Right hindlimb (tissue), 1 donor: ENCODE results near the gene NFE2L3.
"Not testable (repeated sequence)": the region's sequence is repeated elsewhere in the genome, so short reads cannot be mapped to it uniquely, and the experiment has no call there.

Experiments
- DNase-seq: peaks from one replicate; pipeline ENCODE4 v3.0.0-alpha.2; 2018

The NFE2L3 gene, protein sequence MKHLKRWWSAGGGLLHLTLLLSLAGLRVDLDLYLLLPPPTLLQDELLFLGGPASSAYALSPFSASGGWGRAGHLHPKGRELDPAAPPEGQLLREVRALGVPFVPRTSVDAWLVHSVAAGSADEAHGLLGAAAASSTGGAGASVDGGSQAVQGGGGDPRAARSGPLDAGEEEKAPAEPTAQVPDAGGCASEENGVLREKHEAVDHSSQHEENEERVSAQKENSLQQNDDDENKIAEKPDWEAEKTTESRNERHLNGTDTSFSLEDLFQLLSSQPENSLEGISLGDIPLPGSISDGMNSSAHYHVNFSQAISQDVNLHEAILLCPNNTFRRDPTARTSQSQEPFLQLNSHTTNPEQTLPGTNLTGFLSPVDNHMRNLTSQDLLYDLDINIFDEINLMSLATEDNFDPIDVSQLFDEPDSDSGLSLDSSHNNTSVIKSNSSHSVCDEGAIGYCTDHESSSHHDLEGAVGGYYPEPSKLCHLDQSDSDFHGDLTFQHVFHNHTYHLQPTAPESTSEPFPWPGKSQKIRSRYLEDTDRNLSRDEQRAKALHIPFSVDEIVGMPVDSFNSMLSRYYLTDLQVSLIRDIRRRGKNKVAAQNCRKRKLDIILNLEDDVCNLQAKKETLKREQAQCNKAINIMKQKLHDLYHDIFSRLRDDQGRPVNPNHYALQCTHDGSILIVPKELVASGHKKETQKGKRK

DNA sequence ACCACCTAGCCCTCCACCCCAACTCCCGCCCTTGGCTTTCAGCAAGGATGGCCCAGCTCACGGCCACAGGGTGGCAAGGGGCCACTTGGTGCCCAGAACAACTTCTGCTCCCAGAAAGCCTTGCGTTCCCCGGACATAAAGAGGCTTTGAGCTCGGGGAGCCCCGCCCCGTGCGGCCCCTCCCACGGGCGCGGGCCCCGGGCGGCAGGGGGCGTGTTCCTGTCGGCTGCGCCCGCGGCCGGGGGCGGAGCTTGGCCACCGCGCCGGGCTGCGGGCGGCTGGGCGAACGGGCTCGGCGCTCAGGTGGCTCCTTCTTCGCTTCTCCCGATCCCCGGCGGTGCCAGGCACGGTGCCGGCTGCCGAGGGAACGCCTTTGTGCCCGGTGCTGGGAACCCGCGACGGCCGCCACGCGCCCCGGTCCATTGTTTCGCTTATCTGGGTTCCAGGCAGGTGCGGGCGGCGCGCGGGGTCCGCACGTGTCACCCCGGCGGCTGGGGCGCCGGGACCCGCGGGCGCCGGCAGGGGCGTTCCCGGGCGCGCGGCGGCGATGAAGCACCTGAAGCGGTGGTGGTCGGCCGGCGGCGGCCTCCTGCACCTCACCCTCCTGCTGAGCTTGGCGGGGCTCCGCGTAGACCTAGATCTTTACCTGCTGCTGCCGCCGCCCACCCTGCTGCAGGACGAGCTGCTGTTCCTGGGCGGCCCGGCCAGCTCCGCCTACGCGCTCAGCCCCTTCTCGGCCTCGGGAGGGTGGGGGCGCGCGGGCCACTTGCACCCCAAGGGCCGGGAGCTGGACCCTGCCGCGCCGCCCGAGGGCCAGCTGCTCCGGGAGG, at the start of gene NFE2L3:
Gene NFE2L3 (plus strand): TSS at position 246 of the 829 bp plus-strand sequence. CDS start 301 bp downstream, at position 547.
- DNase-seq: peak; percentile 63

DNA sequence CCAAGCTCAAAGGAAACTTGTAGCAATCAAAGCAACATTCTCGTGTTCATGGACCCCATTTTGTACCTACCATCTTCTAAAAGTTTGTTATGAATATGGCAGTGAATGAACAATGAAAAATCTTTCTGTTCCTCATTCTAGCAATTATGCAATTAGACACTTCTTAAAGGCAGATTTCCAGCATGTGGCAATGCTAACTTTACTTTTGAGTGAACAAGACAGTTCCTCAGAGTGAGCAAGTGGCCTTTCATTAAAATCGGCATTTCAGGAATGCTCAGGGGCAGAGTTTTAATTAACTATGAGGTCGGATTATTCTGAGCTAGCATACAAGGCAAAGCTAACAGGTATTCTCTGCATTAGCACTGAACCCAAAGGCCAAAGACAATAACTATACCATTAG, 48.4 kb upstream of the NFE2L3 start:
- DNase-seq: no peak

DNA sequence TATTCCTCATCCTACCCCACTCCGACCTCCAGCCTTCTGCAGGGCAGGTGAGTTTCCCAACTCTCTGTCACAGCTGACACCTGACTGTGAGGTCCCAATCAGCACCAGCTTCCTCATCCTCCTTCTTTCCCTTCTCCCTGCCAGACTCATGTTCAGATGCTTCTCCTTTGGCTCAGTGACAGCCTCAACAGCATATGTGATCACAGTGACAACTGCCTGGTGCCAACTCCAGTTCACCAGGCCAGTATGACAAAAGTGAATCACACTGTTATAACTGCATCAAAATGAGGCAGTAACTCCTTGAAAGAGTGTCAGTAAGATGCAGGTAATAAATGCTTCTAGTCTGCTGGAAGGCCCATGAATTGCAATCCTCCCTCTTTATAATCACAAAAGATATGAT, 46.8 kb upstream of the NFE2L3 start:
- no peak for DNase-seq

DNA sequence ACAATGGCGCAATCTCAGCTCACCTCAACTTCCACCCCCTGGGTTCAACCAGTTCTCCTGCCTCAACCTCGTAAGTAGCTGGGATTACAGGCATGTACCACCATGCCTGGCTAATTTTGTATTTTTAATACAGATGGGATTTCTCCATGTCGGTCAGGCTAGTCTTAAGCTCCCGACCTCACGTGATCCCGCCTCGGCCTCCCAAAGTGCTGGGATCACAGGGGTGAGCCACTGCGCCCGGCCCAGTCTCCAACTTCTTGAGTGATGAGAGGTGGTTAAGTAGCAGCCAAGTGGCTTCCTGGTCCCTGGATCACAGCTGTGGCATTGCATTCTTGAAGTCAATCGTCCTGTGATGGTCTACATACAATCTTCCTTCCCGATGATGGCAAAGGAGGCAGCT, 46.1 kb upstream of the NFE2L3 start:
- no peak for DNase-seq

DNA sequence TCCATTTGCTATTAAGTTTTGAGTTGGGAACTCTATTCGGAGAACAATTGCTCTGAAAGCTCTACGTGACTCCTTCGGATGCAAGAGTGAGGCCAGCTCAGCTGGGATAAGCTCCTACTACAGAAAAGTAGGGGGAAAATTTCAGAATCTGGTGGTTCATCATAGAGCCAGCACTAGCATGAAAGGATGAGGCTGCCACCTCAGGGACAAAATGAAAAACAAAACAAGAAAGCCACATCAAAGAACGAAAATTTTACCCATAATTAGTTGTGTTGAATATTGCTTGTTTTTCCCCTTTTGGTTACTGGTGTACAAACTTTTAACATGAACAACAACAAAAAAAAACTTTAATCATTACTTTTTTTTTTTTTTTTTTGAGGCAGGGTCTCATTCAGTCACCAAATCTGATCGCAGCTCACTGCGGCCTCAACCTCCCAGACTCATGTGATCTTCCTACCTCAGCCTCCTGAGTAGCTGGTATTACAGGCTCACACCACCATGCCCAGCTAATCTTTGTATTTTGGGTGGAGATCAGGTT, 39.7 kb upstream of the NFE2L3 start:
- no peak for DNase-seq

DNA sequence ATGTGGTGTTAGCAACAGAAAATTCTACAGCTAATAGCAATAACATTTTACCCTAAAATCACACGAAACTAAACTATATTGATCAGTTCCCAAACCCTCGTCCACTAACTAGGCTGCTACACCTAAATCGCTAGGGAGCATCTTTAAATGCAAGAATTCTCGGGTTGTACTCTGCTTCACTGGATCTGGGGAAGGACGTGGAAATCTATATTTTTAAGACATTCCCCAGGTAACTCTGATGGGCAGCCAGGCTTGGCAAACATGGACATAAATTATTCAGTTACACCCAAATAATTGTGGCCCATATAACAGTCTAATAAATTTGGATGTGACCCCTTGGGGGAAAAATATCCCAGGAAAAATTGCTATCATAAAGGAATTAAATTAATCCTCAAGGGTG, 36.3 kb upstream of the NFE2L3 start:
- DNase-seq: no peak

DNA sequence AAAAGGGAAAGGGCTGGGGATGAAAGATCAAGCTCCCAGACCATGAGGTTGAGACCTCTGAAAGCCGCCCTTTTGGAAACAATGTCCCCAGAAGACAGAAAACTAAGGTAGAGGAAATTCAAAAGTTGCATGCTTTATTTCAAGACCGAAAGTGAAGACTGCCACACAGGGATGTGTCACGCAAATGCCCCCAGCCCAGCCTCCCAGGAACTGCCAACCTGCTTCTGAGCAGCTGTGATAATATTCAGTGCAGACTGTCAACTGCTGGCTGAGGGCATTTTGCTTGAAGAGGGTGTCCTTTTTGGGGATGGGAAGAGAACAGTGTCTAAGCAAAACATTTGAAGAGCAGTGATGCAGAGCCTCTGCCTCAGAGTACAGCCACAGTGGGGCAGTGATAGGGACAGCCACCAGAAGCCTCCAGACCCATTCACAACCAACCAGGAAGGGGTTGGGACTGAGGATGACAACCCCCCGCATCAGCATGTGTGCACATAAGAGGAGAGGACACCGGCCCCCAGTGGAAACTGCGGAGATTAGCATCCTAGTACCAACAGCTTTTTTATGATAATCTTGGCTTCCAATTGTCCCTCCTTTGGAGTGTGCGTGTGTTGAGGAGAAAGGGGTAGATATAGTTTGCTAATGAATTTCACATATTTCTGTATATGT, 34.7 kb upstream of the NFE2L3 start:
- DNase-seq: no peak

DNA sequence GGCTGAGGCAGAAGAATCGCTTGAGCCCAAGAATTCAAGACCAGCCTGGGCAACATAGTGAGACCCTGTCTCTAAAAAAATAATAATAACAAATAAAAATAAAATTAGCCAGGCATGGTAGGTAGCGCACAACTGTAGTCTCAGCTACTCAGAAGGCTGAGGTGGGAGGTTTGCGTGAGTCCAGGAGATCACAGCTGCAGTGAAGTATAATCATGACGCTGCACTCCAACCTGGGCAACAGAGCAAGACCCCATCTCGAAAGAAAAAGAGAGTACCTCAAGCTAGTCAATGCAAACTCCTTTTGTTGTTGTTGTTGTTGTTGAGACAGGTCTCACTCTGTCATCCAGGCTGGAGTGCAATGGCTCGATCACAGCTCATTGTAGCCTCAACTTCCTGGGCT, 34.0 kb upstream of the NFE2L3 start:
- no peak for DNase-seq

DNA sequence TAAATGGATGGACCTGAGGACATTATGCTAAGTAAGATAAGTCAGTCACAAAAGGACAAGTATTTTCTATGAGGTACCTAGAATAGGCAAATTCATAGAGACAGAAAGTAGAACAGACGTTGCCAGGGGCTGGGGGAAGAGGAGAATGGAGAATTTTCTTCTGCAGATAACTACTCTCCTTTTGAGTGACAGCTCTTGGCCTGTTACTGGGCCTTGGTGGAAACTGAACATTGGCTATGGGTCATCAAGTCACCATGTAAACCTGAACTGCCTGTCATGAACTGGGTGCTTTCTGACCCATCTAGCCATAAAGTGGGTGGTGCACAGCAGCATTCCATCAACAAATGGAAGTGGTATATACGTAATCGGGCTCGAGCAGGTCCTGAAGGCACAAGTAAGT, 29.3 kb upstream of the NFE2L3 start:
- no peak for DNase-seq

DNA sequence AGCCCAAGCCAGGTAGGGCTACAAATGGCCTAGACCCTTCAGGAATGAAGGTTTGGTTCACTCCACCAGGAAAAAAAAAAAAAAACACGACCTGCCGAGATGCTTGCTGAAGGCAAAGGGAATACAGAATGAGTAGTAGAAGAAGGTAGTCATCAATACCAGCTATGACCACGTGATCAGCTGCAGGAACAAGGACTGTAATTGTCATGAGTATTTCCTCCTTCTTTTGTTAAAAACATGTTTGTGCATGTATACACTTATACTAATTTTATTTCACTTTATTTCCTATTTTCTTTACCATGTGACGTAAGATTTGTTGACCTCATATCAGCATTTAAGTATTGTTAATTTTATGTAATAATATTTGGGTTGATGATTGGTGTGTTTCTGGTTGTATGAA, 27.2 kb upstream of the NFE2L3 start:
- DNase-seq: not testable (repeated sequence)

DNA sequence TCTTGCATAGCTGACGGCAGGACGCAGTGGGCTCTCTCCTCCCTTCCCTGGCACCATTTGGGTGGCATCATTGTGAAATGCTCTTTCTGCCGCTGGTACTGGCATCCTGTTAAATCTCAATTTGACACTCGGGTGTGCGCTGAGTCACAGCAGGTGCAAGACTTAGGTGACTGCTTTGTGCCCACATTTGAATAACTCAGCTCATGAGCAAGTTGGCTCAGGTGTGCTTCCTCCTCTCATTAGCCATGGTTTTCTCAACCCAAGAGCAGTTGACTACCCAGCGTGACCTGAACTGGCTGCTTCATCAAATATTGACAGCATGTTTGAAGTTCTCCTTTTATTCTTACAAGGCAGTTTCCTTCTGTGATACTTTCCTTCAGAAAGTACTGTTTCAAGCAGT, 24.6 kb upstream of the NFE2L3 start:
- DNase-seq: no peak

DNA sequence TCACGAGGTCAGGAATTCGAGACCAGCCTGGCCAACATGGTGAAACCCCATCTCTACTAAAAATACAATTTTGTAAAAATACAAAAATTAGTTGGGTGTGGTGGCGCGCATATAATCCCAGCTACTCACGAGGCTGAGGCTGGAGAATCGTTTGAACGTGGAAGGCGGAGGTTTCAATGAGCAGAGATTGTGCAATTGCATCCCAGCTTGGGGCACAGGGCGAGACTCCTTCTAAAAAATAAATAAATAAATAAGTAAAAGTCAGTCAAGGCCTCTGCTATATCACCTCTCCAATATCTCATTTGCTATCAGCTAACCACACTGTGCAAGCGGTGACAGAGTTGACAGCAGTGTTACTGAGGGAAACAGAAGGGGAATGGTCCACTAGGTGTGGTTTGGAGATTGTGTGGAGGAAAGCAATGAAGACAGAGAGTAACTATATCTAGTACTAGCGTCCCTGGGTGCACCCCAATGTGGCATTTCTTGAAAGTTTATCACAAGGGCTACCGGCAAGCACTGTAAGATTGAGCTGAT, 20.9 kb upstream of the NFE2L3 start:
- DNase-seq: no peak

DNA sequence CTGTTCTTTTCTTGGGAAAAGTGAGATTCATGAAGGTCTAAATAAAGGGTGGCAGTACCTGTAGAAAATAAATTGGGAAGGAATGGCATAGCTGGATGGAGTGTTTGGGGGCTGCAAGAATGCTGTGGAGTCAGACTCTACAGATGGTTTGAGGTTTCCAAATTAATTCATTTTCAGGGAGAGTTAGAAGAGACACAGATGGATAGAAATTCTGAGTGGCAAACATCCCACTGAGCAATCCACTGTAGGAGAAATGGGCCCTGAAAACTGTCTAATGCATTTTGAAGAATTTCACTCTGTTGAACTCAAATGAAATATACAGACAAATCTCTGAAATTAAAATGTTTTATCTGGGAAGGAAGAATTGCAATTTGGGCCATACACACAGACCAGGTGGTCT, 16.9 kb upstream of the NFE2L3 start:
- DNase-seq: no peak

DNA sequence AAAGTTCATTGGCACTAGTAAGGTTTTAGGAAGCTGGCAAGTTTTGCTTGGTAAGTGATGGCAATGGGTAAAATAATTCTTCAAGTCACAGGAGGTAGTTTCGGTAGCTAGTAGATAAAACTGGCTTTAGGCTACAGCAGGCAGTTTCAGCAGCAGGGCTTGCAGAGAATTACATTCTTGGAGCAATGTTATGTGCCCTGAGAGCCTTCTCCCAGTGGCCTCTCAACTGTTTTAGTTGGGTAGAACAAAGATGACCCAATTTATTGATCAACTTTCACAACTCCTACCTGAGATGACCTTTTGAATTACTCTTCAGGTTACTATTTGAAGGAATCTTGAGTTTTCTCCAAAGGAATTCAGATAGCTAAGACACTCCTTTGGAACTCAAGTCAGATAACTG, 16.4 kb upstream of the NFE2L3 start:
- no peak for DNase-seq

DNA sequence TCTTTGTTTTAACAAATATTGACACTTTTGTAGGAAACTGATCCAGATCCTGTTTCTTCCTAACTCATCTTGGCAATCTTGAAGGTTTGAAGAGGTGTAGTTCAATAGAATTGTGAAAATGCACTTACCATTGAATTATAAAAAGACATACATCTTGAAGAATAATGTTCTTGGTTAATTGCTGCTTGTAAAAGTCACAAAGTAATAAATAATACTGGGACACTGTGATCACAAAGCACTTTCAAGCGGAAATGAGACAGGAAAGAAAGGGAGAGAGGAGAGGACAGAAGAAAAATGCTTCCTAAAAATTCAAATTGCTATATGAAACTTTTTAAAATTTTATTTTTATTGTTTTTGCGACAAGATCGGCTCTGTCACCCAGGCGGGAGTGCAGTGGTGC, 15.2 kb upstream of the NFE2L3 start:
- no peak for DNase-seq

DNA sequence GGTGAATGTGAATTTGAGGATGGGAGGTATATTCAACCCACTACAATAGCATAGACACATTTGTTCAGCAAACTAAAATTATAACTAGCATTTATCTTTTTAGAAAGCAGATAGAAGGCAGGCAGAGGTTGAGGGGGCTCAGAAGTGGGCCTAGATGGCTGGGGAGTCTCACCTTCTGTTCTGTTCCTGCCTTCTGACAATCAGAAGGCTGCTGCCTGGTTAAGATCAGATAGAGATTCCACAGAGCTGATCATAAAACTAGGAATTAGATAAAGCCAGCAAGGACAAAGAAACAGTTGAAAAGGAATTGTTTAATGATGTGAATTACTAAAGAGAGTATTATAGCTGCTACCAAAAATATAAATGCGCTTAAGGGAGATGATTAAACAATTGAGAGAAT, 11.6 kb upstream of the NFE2L3 start:
- DNase-seq: no peak

DNA sequence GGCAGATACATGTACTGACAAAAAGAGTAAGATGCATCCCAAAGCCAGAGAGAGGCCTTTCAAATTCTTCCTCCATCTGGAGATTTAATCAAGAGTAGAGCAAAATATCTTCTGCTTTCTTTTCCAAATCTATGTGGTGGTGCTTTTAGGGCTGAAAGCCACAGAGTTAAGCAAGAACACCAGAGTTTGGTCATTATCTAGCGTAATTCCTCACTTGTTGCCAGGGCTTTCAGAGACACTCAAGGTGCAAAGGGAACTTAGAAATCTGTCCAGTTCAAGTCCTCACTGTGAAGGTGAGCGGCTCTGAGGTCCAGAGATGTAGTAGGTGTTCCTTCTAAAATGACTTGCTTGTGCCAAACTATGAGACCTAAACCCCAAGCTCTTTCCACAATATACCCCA, 10.9 kb upstream of the NFE2L3 start:
- DNase-seq: no peak

DNA sequence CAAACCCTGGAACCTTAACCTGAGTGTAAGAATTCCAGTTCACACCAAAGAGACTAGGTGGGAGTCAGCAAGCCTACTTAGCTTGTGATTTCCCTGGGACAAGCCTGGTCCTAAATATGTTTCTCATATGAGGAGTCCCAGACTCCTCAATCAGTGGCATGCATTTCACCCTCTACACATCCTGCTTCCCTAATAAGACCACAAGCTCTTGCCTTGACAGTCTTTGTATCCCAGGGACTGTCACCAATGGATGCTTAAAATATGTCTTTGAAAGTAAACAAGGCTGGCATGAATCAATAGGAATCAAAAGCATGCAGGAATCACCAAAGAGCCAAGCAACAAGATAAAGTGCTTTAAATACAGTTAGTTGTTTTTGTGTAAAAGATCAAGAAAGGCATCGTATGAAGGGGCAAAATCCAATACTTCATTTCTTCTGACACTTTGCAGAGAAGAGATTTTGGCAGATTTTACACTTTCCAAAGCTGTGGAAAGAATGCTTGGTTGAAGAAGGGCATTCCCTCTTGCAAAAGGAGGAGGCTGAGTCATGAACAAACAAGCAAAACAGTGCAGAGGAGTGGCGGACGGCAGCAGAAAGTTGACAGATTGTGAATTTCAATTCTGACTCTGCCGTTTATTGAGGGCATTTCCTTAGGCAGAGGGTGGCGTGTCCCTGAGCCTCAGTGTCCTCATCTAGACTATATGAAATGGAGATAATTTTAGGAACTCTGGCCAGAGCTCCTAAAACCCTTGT, 8.5 kb upstream of the NFE2L3 start:
- DNase-seq: no peak

DNA sequence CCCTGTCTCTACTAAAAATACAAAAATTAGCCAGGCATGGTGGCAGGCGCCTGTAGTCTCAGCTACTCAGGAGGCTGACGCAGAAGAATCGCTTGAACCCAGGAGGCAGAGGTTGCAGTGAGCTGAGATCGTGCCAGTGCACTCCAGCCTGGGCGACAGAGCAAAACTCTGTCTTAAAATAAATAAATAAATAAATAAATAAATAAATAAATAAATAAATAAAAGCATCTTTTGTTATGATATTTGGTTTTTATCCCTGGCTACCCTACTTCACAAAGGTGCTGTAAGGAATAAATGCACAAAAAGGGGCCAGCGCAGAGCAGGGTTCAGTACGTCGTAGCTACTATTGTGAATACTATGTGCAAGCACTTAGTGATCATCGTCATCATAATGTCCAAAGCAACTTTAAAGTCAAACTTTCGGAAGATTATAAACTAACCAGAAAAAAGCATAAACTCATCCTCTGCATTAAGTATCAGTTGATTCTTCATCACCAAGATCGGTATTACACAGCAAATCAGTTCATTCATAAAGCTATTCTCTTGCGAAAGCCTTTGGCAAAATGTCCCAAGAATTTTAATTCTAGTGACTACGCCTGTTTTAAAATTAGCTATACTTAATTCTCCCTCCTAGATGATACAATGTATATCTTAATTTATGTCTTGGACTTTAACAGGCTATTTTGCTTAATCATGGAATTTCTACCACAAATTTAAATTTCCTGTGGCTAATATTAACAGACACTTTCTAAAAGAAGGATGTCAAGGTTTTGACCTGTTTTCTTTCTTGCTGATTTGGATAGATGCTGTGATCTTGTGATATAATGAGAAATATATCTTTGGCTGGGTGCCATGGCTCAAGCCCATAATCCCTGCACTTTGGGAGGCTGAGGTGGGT, 7.6 kb upstream of the NFE2L3 start:
- DNase-seq: no peak

DNA sequence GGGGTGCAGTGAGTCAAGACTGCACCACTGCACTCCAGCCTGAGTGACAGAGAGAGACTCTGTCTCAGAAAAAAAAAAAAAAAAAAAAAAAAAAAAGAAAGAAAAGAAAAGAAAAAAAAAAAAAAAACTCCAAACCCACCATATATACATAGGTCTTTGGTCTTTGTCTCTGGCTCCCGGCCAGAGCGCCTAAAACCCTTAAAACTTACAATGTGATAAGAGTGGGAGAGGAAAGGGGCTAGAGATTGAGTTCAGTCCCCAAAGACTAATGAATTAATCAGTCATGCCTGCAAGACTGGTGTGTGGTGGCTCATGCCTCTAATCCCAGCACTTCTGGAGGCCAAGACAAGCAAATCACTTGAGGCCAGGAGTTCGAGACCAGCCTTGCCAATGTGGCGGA, 6.8 kb upstream of the NFE2L3 start:
- DNase-seq: no peak

DNA sequence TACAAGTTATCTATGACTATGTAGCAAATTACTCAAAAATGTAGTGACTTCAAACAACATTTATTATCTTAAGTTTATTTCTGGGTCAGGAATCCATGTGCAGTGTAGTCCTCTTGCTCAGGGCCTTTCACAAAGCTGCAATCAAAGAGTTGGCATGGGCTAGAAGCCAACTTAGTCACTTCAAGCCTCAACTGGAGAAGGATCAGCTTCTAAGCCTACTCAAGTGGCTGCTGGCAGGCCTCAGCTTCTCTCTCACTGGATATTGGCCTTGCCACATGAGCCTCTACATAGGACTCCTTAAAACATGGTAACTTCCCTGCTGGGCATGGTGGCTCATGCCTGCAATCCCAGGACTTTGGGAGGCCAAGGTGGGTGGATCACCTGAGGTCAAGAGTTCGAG, 5.0 kb upstream of the NFE2L3 start:
- no peak for DNase-seq
